PFSK-1 (cell line): ENCODE data around the gene WDR1.

Experiments
- FOXP2 ChIP-seq: optimal IDR thresholded peaks from 2 replicates; pipeline ENCODE3; 2011; ENCODE audit warnings: borderline replicate concordance, control low read depth, inconsistent platforms; ENCODE audit not compliant: insufficient read depth; ENCODE audit errors: extremely low read length, extremely low read depth
- POLR2AphosphoS5 ChIP-seq: IDR thresholded peaks from 2 replicates; pipeline ENCODE4 v1.6.1; 2012; ENCODE audit warnings: low read depth, mild to moderate bottlenecking, control low read depth, low read length, moderate library complexity
- SIN3A ChIP-seq: IDR thresholded peaks from 2 replicates; pipeline ENCODE4 v1.6.1; 2012; ENCODE audit warnings: mild to moderate bottlenecking, low read length, moderate library complexity, borderline replicate concordance; ENCODE audit not compliant: insufficient read depth
- TAF1 ChIP-seq: IDR thresholded peaks from 2 replicates; pipeline ENCODE4 v1.6.1; 2012; ENCODE audit warnings: low read length, control low read depth, borderline replicate concordance; ENCODE audit not compliant: insufficient read depth
- TF ChIP-seq, protein P1 (sequence below), 2 experiments: IDR thresholded peaks; 2 replicates each; pipeline versions ENCODE4 v1.6.1 to v1.8.0; 2011 to 2012; ENCODE audit warnings: low read depth in 2 of 2, low read length in 2 of 2, control low read depth in 1 of 2, inconsistent platforms in 1 of 2, mild to moderate bottlenecking in 1 of 2, moderate library complexity in 1 of 2; ENCODE audit not compliant: insufficient read depth in 1 of 2

WDR1 gene

DNA sequence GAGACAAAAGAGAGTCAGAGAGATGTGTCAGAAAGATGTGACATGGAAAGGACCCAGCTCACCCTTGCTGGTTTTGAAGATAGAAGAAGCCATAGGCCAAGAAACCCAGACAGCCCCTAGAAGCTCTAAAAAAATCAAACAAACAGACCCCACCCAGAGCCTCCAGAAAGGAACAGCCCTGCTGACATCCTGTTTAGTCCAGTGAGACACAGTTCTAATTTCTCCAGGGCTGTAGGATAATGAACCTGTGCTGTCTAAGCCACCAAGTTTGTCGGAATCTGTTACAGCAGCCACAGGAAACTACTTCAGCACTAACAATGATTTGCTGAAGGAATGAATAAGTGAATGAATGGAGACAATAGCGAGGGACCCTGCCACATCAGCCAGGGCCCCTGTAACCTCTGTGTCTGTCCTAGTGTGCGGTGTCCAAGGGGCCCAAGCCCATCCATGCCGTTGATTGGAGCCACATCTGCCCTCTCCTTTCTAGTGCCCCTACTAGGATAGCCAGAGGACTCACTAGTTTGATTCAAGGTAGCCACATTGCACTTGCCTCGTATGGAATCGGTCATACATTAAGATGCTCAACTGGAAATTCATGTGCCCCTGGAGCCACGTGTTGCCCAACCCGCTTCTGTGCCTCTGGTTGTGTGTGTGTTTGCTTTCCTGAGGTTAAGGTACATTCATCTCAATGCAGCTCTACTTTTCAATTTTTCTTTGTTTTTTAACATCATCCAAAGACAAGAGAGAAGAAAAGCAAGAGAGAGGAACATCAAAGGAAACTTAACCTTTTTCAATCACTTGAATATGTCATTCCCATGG lies 62.8 kb downstream of the WDR1 start:
- TF ChIP-seq FOXP2, result no peak
- TF ChIP-seq, protein P1, sequence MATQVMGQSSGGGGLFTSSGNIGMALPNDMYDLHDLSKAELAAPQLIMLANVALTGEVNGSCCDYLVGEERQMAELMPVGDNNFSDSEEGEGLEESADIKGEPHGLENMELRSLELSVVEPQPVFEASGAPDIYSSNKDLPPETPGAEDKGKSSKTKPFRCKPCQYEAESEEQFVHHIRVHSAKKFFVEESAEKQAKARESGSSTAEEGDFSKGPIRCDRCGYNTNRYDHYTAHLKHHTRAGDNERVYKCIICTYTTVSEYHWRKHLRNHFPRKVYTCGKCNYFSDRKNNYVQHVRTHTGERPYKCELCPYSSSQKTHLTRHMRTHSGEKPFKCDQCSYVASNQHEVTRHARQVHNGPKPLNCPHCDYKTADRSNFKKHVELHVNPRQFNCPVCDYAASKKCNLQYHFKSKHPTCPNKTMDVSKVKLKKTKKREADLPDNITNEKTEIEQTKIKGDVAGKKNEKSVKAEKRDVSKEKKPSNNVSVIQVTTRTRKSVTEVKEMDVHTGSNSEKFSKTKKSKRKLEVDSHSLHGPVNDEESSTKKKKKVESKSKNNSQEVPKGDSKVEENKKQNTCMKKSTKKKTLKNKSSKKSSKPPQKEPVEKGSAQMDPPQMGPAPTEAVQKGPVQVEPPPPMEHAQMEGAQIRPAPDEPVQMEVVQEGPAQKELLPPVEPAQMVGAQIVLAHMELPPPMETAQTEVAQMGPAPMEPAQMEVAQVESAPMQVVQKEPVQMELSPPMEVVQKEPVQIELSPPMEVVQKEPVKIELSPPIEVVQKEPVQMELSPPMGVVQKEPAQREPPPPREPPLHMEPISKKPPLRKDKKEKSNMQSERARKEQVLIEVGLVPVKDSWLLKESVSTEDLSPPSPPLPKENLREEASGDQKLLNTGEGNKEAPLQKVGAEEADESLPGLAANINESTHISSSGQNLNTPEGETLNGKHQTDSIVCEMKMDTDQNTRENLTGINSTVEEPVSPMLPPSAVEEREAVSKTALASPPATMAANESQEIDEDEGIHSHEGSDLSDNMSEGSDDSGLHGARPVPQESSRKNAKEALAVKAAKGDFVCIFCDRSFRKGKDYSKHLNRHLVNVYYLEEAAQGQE (IDR thresholded peaks at IDR 0.05; ENCODE audit: insufficient read depth in 1 of 2, low read depth in 2 of 2, low read length in 2 of 2), result no peak
- no peak for TF ChIP-seq POLR2AphosphoS5
- no peak for TF ChIP-seq TAF1
- no peak for TF ChIP-seq SIN3A

GRCh38 chr4:10051517-10052135 lies 65.0 kb downstream of the WDR1 start:
- TF ChIP-seq, protein P1 (IDR thresholded peaks at IDR 0.05; ENCODE audit: insufficient read depth in 1 of 2, low read depth in 2 of 2, low read length in 2 of 2), result no peak
- TF ChIP-seq POLR2AphosphoS5, result no peak
- TF ChIP-seq FOXP2, result no peak
- TF ChIP-seq TAF1, result no peak
- TF ChIP-seq SIN3A, result no peak

GRCh38 chr4:10050721-10051120 lies 65.9 kb downstream of the WDR1 start:
- TF ChIP-seq TAF1, result no peak
- TF ChIP-seq SIN3A, result no peak
- TF ChIP-seq, protein P1 (IDR thresholded peaks at IDR 0.05; ENCODE audit: insufficient read depth in 1 of 2, low read depth in 2 of 2, low read length in 2 of 2), result no peak
- TF ChIP-seq FOXP2, result no peak
- no peak for TF ChIP-seq POLR2AphosphoS5

GRCh38 chr4:10050261-10050661 lies 66.3 kb downstream of the WDR1 start:
- TF ChIP-seq SIN3A, result no peak
- TF ChIP-seq TAF1, result no peak
- TF ChIP-seq POLR2AphosphoS5, result no peak
- TF ChIP-seq, protein P1 (IDR thresholded peaks at IDR 0.05; ENCODE audit: insufficient read depth in 1 of 2, low read depth in 2 of 2, low read length in 2 of 2), result no peak
- TF ChIP-seq FOXP2, result no peak
